BLaER1 (cell line): ENCODE data around the gene SPACA6.

Source experiments
- H3K27ac ChIP-seq: shearing (Covaris generic); formaldehyde crosslinking; 2 replicates; pipeline ENCODE4 v1.8.1; 2022
- H3K27me3 ChIP-seq: shearing (Covaris generic); formaldehyde crosslinking; 2 replicates; pipeline ENCODE4 v1.8.1; 2022
- H3K36me3 ChIP-seq: shearing (Covaris generic); formaldehyde crosslinking; 2 replicates; pipeline ENCODE4 v1.8.1; 2022
- H3K4me1 ChIP-seq: shearing (Covaris generic); formaldehyde crosslinking; 2 replicates; pipeline ENCODE4 v1.8.1; 2022
- H3K4me2 ChIP-seq: shearing (Covaris generic); formaldehyde crosslinking; 2 replicates; pipeline ENCODE4 v1.8.1; 2022
- H3K4me3 ChIP-seq: shearing (Covaris generic); formaldehyde crosslinking; 2 replicates; pipeline ENCODE4 v1.8.1; 2022
- H3K9ac ChIP-seq: shearing (Covaris generic); formaldehyde crosslinking; 2 replicates; pipeline ENCODE4 v1.8.1; 2022
- H3K9me3 ChIP-seq: shearing (Covaris generic); formaldehyde crosslinking; 2 replicates; pipeline ENCODE4 v1.8.1; 2022
- H4K20me1 ChIP-seq: shearing (Covaris generic); formaldehyde crosslinking; 2 replicates; pipeline ENCODE4 v1.8.1; 2022
- Cebpa-rat ChIP-seq: shearing (Covaris generic); IDR thresholded peaks from 2 replicates; pipeline ENCODE4 v1.8.1; 2022

Gene SPACA6

GRCh38 chr19:51743405-51743804, 50.3 kb downstream of the SPACA6 start:
- no peaks in the 10 kb centered on the region for H3K9me3 ChIP-seq
- no peak overlapping the region for H3K4me2 ChIP-seq
- H3K4me3 ChIP-seq: no peak overlapping the region
- no peaks in the 10 kb centered on the region for H3K36me3 ChIP-seq
- H3K9ac ChIP-seq: no peak overlapping the region
- H3K27ac ChIP-seq: no peak overlapping the region
- H4K20me1 ChIP-seq: no peaks in the 10 kb centered on the region
- TF ChIP-seq Cebpa-rat: no peak
- H3K27me3 ChIP-seq: no peaks in the 10 kb centered on the region
- H3K4me1 ChIP-seq: peaks cover 9% of the 10 kb centered on the region; the same call in 1 of the 2 replicates

GRCh38 chr19:51746731-51747130, 53.6 kb downstream of the SPACA6 start:
- Histone ChIP-seq H3K9ac (no peak overlapping the region), H3K4me3 (no peak overlapping the region), H3K36me3 (no peaks in the 10 kb centered on the region), H3K27me3 (no peaks in the 10 kb centered on the region), H4K20me1 (no peaks in the 10 kb centered on the region), H3K27ac (no peak overlapping the region), H3K9me3 (no peaks in the 10 kb centered on the region), H3K4me2 (no peak overlapping the region), H3K4me1 (peaks cover 13% of the 10 kb centered on the region)
- TF ChIP-seq Cebpa-rat: no peak

GRCh38 chr19:51749979-51750378, 56.8 kb downstream of the SPACA6 start:
- TF ChIP-seq Cebpa-rat: no peak
- H4K20me1 ChIP-seq: no peaks in the 10 kb centered on the region
- H3K4me3 ChIP-seq: no peak overlapping the region
- no peak overlapping the region for H3K9ac ChIP-seq
- H3K4me1 ChIP-seq: peaks cover 10% of the 10 kb centered on the region
- H3K27ac ChIP-seq: no peak overlapping the region
- no peaks in the 10 kb centered on the region for H3K27me3 ChIP-seq
- no peak overlapping the region for H3K4me2 ChIP-seq
- H3K9me3 ChIP-seq: no peaks in the 10 kb centered on the region
- no peaks in the 10 kb centered on the region for H3K36me3 ChIP-seq

- Histone ChIP-seq H4K20me1 (no peaks in the 10 kb centered on the region), H3K9me3 (no peaks in the 10 kb centered on the region), H3K4me1 (peaks cover 10% of the 10 kb centered on the region), H3K36me3 (no peaks in the 10 kb centered on the region), H3K9ac (no peak overlapping the region), H3K27me3 (no peaks in the 10 kb centered on the region), H3K4me3 (no peak overlapping the region), H3K27ac (no peak overlapping the region), H3K4me2 (no peak overlapping the region)
- no peak for TF ChIP-seq Cebpa-rat
Observed at GRCh38 chr19:51750400-51751094, 57.4 kb downstream of the SPACA6 start.

- H3K36me3 ChIP-seq: no peaks in the 10 kb centered on the region
- H3K27ac ChIP-seq: 0 out of 2 replicates have a peak within 1 kb of the TSS, but pooled peaks have one; percentile 31
- no peak within 1 kb of the TSS for H3K9ac ChIP-seq
- H3K4me3 ChIP-seq: no peak within 1 kb of the TSS
- no peak for TF ChIP-seq Cebpa-rat
- H3K27me3 ChIP-seq: no peaks in the 10 kb centered on the region
- no peaks in the 10 kb centered on the region for H3K9me3 ChIP-seq
- no peaks in the 10 kb centered on the region for H4K20me1 ChIP-seq
- peaks cover 10% of the 10 kb centered on the region for H3K4me1 ChIP-seq
- H3K4me2 ChIP-seq: peak within 1 kb of the TSS; percentile 29
Observed at GRCh38 chr19:51751655-51752054, 58.5 kb downstream of the SPACA6 start, which contains the start of gene FPR1. Gene FPR1, minus strand, starts transcription at chr19:51751878. Its CDS starts 4,884 bp downstream, at chr19:51746994.

- Histone ChIP-seq H3K4me1 (peaks cover 10% of the 10 kb centered on the region), H4K20me1 (no peaks in the 10 kb centered on the region), H3K27me3 (no peaks in the 10 kb centered on the region), H3K9ac (no peak overlapping the region), H3K4me3 (no peak overlapping the region), H3K4me2 (no peak overlapping the region), H3K36me3 (no peaks in the 10 kb centered on the region), H3K27ac (no peak overlapping the region), H3K9me3 (no peaks in the 10 kb centered on the region)
- TF ChIP-seq Cebpa-rat: no peak
Observed at GRCh38 chr19:51754109-51754508, 61.0 kb downstream of the SPACA6 start.

- TF ChIP-seq Cebpa-rat: no peak
- Histone ChIP-seq H3K27me3 (no peaks in the 10 kb centered on the region), H3K9ac (no peak overlapping the region), H3K4me3 (no peak overlapping the region), H4K20me1 (no peaks in the 10 kb centered on the region), H3K27ac (no peak overlapping the region), H3K36me3 (no peaks in the 10 kb centered on the region), H3K4me1 (peaks cover 10% of the 10 kb centered on the region), H3K4me2 (no peak overlapping the region), H3K9me3 (no peaks in the 10 kb centered on the region)
Observed at GRCh38 chr19:51754770-51755169, 61.6 kb downstream of the SPACA6 start.
